Lower leg skin (tissue), 3 donors: ENCODE measurements around the gene SPRED2.

Experiments
- POLR2A ChIP-seq, 2 donors: fragments of 450-650 bp; IDR thresholded peaks; one replicate each; pipeline ENCODE4 v1.6.1; 2016 to 2017; ENCODE audit warnings: antibody characterized with exemption in 2 of 2, mild to moderate bottlenecking in 1 of 2, moderate library complexity in 1 of 2
- TF ChIP-seq, protein P1 (sequence below), 3 donors: fragments of 450-650 bp; IDR thresholded peaks; one replicate each; pipeline ENCODE4 v1.5.1; 2016; ENCODE audit warnings: antibody characterized with exemption in 3 of 3, mild to moderate bottlenecking in 3 of 3, moderate library complexity in 2 of 3

DNA sequence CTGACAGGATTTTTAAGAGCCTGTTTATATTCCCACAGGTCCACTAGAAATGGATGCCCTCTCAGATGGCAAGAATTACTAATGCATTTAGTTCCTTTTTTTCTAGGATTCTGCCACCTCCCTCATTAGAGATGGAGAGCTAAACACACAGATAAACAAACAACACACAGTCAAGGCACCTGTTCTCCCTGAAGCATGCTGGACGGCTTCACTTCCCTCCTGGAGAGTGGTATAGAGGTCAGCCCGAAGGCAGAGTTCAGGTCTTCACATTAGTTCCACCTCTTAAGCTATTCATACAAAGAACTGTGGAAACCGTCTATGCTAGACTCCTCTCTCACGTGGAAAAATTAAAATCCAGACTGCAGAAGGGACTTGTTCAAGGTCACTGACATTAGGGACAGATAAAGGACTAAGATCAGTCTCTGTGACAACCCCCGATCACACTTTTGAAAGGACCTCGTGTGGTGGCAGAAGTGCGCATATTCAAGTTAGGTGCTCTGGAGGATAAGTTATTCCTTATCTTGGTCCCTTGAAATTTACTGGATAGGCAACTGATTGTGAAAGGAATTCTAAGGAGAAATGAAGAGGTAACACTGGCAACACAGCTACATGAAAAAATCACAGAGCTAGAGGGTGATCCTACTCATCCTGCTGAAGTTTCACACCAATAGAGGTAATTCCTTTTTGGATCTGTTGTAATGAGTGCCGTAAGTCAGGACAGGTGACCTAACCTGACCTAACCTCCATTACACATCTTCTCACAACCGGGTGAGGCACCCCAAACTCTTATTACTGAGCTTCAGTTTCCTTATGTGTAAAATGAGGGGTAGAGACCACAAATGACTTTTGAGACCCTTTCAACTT lies 75.1 kb downstream of the SPRED2 start:
- TF ChIP-seq, protein P1, sequence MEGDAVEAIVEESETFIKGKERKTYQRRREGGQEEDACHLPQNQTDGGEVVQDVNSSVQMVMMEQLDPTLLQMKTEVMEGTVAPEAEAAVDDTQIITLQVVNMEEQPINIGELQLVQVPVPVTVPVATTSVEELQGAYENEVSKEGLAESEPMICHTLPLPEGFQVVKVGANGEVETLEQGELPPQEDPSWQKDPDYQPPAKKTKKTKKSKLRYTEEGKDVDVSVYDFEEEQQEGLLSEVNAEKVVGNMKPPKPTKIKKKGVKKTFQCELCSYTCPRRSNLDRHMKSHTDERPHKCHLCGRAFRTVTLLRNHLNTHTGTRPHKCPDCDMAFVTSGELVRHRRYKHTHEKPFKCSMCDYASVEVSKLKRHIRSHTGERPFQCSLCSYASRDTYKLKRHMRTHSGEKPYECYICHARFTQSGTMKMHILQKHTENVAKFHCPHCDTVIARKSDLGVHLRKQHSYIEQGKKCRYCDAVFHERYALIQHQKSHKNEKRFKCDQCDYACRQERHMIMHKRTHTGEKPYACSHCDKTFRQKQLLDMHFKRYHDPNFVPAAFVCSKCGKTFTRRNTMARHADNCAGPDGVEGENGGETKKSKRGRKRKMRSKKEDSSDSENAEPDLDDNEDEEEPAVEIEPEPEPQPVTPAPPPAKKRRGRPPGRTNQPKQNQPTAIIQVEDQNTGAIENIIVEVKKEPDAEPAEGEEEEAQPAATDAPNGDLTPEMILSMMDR (IDR thresholded peaks at IDR 0.05): no peak
- TF ChIP-seq POLR2A (IDR thresholded peaks at IDR 0.05): no peak
